ENCODE measurements around the gene PLA2R1.

DNA sequence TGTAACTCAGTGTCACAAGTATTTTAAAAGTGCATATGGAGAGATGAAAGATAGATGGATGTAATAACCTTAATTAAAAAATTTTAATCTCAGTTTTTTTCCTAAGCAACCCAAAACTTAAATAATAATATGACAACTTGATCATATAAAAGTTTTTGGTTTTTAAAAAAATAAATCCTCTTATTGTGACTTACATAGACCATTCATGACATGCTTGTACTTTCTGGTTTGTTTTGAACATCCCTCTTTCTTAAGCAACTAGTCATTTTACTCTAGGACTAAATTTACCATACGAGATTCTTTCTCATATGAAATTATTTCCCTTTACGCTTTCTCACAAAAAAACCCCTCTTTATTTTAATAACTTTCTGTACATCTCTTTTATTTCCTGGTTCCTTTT, 6.5 kb upstream of the PLA2R1 start:
- TF ChIP-seq POLR2AphosphoS5 (IDR thresholded peaks at IDR 0.05): no peak
- TF ChIP-seq, protein P1, sequence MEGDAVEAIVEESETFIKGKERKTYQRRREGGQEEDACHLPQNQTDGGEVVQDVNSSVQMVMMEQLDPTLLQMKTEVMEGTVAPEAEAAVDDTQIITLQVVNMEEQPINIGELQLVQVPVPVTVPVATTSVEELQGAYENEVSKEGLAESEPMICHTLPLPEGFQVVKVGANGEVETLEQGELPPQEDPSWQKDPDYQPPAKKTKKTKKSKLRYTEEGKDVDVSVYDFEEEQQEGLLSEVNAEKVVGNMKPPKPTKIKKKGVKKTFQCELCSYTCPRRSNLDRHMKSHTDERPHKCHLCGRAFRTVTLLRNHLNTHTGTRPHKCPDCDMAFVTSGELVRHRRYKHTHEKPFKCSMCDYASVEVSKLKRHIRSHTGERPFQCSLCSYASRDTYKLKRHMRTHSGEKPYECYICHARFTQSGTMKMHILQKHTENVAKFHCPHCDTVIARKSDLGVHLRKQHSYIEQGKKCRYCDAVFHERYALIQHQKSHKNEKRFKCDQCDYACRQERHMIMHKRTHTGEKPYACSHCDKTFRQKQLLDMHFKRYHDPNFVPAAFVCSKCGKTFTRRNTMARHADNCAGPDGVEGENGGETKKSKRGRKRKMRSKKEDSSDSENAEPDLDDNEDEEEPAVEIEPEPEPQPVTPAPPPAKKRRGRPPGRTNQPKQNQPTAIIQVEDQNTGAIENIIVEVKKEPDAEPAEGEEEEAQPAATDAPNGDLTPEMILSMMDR (IDR thresholded peaks at IDR 0.05 in 8 of 11, conservative IDR thresholded peaks at IDR 0.05 in 3 of 11): no peak
